Motor neuron (in vitro differentiated cells): ENCODE data around the gene DLX4. TPM values are rescaled to one million over a fixed set of nuclear protein-coding genes. Genes with fewer than 3 reads are reported as not detected.

Experiments
- ATAC-seq, 8 experiments: fragments of 200-7000 bp; cut with Tn5 transposase; replicated peaks in 6 of 8; 2 replicates each; pipeline ENCODE4 v1.8.0; 2021; ENCODE audit warnings: mild to moderate bottlenecking in 8 of 8, moderate library complexity in 8 of 8
- H3K27ac ChIP-seq, 2 donors: fragments of 250-450 bp; sonication (Bioruptor Pico); 2 replicates each; pipeline ENCODE4 v1.9.0; 2021; ENCODE audit warnings: antibody characterized with exemption in 2 of 2, mild to moderate bottlenecking in 2 of 2, moderate library complexity in 1 of 2
- H3K4me1 ChIP-seq, 2 donors: fragments of 250-450 bp; sonication (Bioruptor Pico); replicated peaks in 1 of 2; 2 replicates each; pipeline ENCODE4 v1.6.1; 2021; ENCODE audit warnings: antibody characterized with exemption in 2 of 2, mild to moderate bottlenecking in 2 of 2, moderate library complexity in 1 of 2
- H3K4me3 ChIP-seq, 5 donors: fragments of 250-450 bp; sonication (Bioruptor Pico); 2 replicates each; pipeline ENCODE4 v1.9.0; 2021; ENCODE audit warnings: antibody characterized with exemption in 5 of 5, mild to moderate bottlenecking in 5 of 5, moderate library complexity in 4 of 5
- WGBS, 10 experiments: fragments of 450-650 bp; shearing (Covaris generic); methylation state at CpG; one replicate each; pipeline ENCODE4 v1.0.0; 2022; 5-methylcytosine and 5-hydroxymethylcytosine counted together
- in situ Hi-C, 9 experiments: fragments of 400-800 bp; cut with MboI; loops; one replicate each; pipeline ENCODE4 v1.15.0; 2021; ENCODE audit warnings: low sequenced_read_pairs in 9 of 9, low pct_unique_long_range_greater_than_20kb in 2 of 9; ENCODE audit not compliant: unreplicated experiment in 9 of 9
- total RNA-seq, 8 experiments: library from RNA; unstranded; fragments of 300-600 nt; gene quantifications; 2 replicates each; pipeline versions ENCODE4 v1.2.3 to v1.2.4, GENCODE V29; 2022

The DLX4 gene
- total RNA-seq, 8 experiments from 2014 or later = 0.46 to 2.6 (median 1.3) TPM; not detected in 2

DNA sequence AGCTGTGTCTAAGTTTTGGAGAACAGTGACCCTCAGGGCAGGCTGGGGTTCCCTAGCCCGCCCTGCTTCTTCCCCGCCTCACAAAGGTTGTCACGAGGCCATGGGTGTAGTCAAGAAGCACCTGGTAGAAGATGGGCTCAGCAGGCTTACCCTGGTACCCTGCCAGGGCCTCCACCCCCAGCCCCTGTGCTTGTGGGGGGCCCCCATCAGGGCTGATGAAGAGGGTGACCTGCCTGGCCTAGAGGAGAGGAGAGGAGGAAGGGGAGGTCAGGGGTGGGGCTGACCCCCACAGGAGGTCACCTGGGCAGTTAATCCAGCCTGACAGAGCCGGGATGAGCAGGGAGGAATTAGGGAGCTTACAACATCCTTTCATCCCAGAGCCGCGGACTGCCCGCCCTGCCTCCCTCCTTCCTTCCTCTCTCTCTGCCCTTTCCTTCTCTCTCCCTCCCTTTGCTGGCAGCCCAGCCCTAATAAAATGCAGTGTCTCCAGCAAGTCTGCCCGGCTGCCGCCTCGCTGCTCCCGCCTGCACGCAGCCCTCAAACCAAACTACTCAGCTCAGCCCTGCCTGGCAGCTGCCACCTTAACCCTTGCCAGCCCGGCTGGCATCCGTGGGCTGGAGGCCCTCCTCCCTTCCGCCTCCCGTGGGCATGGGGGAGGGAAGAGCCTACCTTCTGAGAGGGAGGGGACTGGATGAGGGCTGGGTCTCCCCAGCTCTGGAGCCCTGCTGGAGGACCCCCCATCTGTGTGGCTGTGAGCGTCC, 18.9 kb downstream of the DLX4 start:
- Histone ChIP-seq H3K4me1 (no peaks in the 10 kb centered on the region), H3K4me3 (no peak overlapping the region), H3K27ac (no peak overlapping the region)
- ATAC-seq = peak in 5 of 8 experiments; percentile 4 to 91 (median 72)
- in situ Hi-C loops = loop anchor here in 6 of 9 experiments (25.0 kb wide), 2 partner anchors 126 to 426 kb away; no protein-coding TSS in a partner anchor
- 0 to 25% (median 4%) methylated on average over 6 to 9 of the region's 17 CpGs; no CpG with 5 or more reads in 7 of the 10 experiments for WGBS, 10 experiments

GRCh38 chr17:49989518-49989880, 20.5 kb downstream of the DLX4 start:
- in situ Hi-C loops = loop anchor here in 6 of 9 experiments (25.0 kb wide), 2 partner anchors 127 to 427 kb away; no protein-coding TSS in a partner anchor
- H3K27ac ChIP-seq = no peak overlapping the region
- no peak for ATAC-seq
- no CpG with 5 or more reads among the region's 4 CpGs for WGBS, 10 experiments
- H3K4me3 ChIP-seq = no peak overlapping the region
- H3K4me1 ChIP-seq = peaks cover 0 to 8% of the 10 kb centered on the region in 2 donors

- WGBS, 10 experiments = 0 to 71% (median 38%) methylated on average over 1 to 3 of the region's 3 CpGs; no CpG with 5 or more reads in 5 of the 10 experiments
- H3K27ac ChIP-seq = no peak overlapping the region
- ATAC-seq = no peak
- H3K4me3 ChIP-seq = no peak overlapping the region
- in situ Hi-C loops = loop anchor here (10.0 to 25.0 kb wide), 6 partner anchors 116 to 428 kb away; partner anchors contain the start of gene NXPH3 (in 1 of the 9)
- peaks cover 0 to 8% of the 10 kb centered on the region in 2 donors for H3K4me1 ChIP-seq
Observed at GRCh38 chr17:49990331-49990730, 21.3 kb downstream of the DLX4 start.

DNA sequence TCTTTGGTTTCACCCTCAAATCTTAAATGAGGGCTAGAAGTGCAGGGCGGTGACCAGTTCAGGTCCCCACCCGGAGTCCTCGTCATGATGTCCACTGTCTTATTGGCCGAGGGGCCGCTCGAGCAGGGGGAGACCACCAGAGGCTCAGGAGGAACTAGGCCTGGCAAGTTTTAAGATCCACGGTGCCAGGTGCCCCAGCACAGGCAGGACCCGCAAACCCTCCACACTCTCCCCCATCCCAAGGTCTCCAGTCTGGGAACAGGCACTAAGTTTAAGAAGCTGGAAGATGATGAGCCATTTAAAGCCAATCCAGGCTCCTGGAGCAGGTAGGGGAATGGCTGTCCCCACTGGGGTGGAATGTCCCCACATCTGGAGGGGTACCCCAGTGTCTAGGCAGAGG, 21.9 kb downstream of the DLX4 start:
- peaks cover 0 to 8% of the 10 kb centered on the region in 2 donors for H3K4me1 ChIP-seq
- H3K27ac ChIP-seq = no peak overlapping the region
- no peak for ATAC-seq
- in situ Hi-C loops = loop anchor here (10.0 to 25.0 kb wide), 6 partner anchors 116 to 429 kb away; partner anchors contain the start of gene NXPH3 (in 1 of the 9)
- 30 to 100% (median 100%) methylated on average over 1 to 5 of the region's 8 CpGs; no CpG with 5 or more reads in 5 of the 10 experiments for WGBS, 10 experiments
- no peak overlapping the region for H3K4me3 ChIP-seq

DNA sequence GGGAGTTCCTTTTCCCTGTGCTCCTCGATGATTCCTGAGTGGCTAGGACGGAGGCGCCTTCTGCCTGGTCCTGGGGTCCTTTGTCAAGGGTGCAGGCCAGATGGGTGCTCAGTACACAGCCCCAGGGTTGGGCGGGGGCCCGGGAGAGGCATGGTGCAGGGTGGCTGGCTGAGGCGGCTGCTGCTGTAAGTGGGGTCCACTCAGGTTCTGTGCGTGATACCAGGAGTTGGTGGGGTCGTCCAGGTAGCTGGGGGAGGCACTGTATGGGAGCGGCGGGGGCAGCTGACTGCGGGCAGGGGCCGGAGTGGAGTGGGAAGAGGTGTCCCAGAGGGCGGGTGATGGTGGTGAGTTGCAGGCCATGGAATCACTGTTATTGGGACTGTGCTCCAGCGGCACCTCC, 22.4 kb downstream of the DLX4 start:
- ATAC-seq = no peak
- in situ Hi-C loops = loop anchor here (10.0 to 25.0 kb wide), 6 partner anchors 117 to 429 kb away; partner anchors contain the start of gene NXPH3 (in 1 of the 9)
- no peak overlapping the region for H3K27ac ChIP-seq
- no peak overlapping the region for H3K4me3 ChIP-seq
- H3K4me1 ChIP-seq = peaks cover 0 to 8% of the 10 kb centered on the region in 2 donors
- 20 to 80% methylated on average over 1 of the region's 14 CpGs; no CpG with 5 or more reads in 8 of the 10 experiments for WGBS, 10 experiments

- Histone ChIP-seq H3K4me3 (no peak overlapping the region), H3K4me1 (peaks cover 0 to 8% of the 10 kb centered on the region in 2 donors), H3K27ac (no peak overlapping the region)
- in situ Hi-C loops = loop anchor here (10.0 to 25.0 kb wide), 6 partner anchors 118 to 430 kb away; partner anchors contain the start of gene NXPH3 (in 1 of the 9)
- no peak for ATAC-seq
- WGBS, 10 experiments = 27 to 75% (median 58%) methylated on average over 1 to 7 of the region's 13 CpGs; no CpG with 5 or more reads in 1 of the 10 experiments
Observed at GRCh38 chr17:49992191-49992932, 23.4 kb downstream of the DLX4 start.

DNA sequence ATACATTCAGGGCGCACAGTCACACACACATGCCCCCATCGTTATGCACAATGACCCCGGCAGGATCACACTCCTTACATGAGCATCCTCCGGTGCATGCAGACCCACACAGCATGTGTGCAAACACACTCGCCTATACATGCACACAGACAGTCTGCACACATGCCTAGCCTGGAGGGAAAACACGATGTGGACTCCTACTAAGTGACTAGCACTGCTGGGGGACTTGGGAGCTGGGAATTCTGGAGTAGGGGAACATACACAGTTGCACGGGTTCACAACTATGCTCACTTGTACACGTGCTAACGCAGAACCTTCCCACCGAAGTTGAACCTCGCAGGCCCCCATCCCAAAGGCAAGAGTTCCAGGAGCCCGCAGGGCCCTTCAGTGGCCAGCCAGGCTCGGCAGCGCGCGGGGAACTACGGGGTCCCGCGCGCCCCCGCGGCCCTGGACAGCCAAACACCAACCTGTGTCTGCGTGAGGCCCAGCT, 24.0 kb downstream of the DLX4 start:
- H3K4me1 ChIP-seq = peaks cover 0 to 8% of the 10 kb centered on the region in 2 donors
- in situ Hi-C loops = loop anchor here (10.0 to 25.0 kb wide), 6 partner anchors 118 to 431 kb away; partner anchors contain the start of gene NXPH3 (in 1 of the 9)
- H3K27ac ChIP-seq = no peak overlapping the region
- ATAC-seq = no peak
- peak overlapping the region in 3 of 5 donors; percentile 7 to 22 (median 18) for H3K4me3 ChIP-seq
- 6 to 33% (median 15%) methylated on average over 1 to 7 of the region's 23 CpGs; no CpG with 5 or more reads in 4 of the 10 experiments for WGBS, 10 experiments

- peak overlapping the region; percentile 7 to 22 (median 15) for H3K4me3 ChIP-seq
- ATAC-seq = peak; percentile 8 to 29 (median 20)
- H3K4me1 ChIP-seq = peaks cover 0 to 11% of the 10 kb centered on the region in 2 donors
- in situ Hi-C loops = loop anchor here (10.0 to 25.0 kb wide), 6 partner anchors 119 to 431 kb away; partner anchors contain the start of gene NXPH3 (in 1 of the 9)
- WGBS, 10 experiments = 0 to 88% (median 10%) methylated on average over 1 to 14 of the region's 77 CpGs; no CpG with 5 or more reads in 4 of the 10 experiments
- no peak overlapping the region for H3K27ac ChIP-seq
Observed at GRCh38 chr17:49993423-49994060, 24.6 kb downstream of the DLX4 start.

DNA sequence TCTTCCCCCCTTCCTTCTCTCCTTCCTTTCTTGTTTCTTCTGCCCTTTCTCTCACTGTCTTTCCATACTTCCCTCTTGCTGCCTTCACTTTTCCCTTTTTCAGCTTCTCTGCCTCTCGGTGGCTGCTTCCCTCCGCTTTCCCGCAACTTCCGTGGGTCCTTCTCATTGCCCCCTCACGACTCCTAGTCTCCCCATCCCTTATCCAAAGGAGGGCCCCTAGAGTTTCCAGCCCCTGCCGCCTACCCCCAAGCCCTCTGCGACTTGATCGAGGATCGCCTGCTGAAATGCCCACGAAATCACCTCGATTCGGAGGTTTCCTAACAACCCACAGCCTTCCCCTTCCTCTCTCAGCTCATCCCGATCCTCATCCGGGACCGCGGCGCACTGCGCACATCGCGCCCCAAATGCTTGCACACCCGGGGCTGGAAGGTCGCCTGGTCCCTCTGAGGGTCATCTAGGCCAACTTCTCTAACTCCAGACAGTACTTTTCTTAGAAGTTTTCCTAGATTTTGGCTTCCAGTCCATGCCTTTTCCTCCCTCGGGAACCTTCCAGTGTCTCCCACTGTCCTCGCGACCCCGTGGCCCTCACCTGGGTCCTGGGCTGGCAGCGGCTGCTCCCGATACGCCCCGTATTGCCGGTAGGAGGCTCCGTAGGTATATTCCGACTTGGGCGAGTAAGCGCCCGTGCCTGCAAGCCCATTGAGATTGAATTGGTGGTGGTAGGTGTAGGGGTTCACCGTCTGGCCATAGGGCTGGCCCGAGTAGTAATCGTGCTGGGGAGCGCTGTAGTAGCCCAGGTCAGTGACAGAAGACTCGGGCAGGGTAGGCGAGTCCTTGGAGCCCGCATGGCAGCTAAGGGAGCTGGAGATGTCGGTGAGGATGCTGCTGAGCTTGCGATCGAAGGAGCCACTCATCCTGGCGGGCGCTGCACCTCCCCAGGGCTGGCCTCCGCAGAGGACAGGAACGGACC, 25.4 kb downstream of the DLX4 start:
- no peak overlapping the region for H3K4me3 ChIP-seq
- WGBS, 10 experiments = 0 to 11% (median 7%) methylated on average over 4 to 16 of the region's 50 CpGs; no CpG with 5 or more reads in 1 of the 10 experiments
- H3K27ac ChIP-seq = no peak overlapping the region
- peaks cover 0 to 12% of the 10 kb centered on the region in 2 donors for H3K4me1 ChIP-seq
- peak in 2 of 8 experiments; percentile 2 to 6 for ATAC-seq
- in situ Hi-C loops = loop anchor here (10.0 to 25.0 kb wide), 6 partner anchors 120 to 432 kb away; partner anchors contain the start of gene NXPH3 (in 1 of the 9)

DNA sequence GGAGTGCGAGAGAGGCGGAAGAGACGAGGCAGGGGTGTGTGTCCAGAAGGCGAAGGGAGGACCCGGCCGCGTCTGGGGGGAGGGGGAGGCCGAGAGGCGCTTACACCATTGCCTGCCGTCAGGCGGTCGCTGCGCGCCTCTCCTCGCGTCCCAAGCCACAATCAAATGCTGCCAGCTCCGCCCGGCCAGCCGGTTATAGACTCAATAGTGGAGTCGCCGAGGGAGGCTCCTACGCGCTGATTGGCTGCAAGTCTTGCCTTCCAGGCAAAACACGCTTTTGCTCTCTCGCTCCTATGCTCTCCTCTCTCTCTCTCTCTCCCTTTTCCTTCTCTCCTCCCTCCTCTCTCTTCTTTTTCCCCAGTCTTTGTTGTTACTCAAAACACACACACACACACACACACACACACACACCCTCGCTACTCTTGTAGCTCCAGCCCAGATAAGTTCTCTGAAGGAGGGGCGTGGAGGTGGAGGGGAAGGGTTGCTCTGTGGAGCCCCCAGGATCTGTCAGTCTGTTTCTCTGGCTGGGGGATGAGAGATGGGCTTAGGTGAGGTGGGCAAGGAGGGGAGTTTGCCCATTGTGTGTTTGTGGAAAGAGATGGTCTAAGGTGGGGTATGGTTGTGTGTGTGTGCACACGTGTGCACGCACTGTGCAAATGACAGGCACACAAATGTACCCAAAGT, 26.2 kb downstream of the DLX4 start, which contains the start of gene DLX3:
Gene DLX3 (minus strand): TSS at position 170 of the 684 bp plus-strand sequence. CDS start 226 bp downstream, outside the sequence.
- Histone ChIP-seq H3K27ac (no peak within 1 kb of the TSS), H3K4me1 (peaks cover 0 to 12% of the 10 kb centered on the region in 2 donors), H3K4me3 (no peak within 1 kb of the TSS)
- in situ Hi-C loops = loop anchor here (10.0 to 25.0 kb wide), 6 partner anchors 120 to 433 kb away; partner anchors contain the start of gene NXPH3 (in 1 of the 9)
- 0 to 50% (median 9%) methylated on average over 1 to 17 of the region's 29 CpGs; no CpG with 5 or more reads in 3 of the 10 experiments for WGBS, 10 experiments
- ATAC-seq = peak; percentile 57 to 86 (median 64)
